ENCODE data around the gene LCK. TPM values are rescaled to one million over a fixed set of nuclear protein-coding genes. Genes with fewer than 3 reads are reported as not detected.

Gene LCK
- total RNA-seq, 1 experiment from 2014 or later, result 37.6 TPM

DNA sequence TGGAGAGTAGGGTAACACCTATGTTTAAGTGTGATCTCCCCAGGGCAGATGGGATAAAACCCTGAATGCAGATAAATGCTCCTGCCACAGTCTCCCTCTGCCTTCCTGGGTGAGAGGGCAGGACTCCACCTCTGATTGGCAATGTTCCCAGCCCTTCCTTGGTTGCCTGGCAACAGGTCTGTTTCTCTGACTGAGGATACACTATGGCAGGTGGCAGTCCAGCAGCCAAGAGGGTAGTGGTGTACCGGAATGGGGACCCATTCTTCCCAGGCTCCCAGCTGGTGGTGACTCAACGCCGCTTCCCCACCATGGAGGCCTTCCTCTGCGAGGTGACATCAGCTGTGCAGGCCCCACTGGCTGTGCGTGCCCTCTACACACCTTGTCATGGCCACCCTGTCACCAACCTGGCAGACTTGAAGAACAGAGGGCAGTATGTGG, 42.2 kb upstream of the LCK start, which contains the start of gene DCDC2B:
Gene DCDC2B (plus strand): TSS at position 199 of the 438 bp plus-strand sequence. CDS start 5 bp downstream, at position 204.
- Mint-ChIP-seq H3K4me1 (peaks cover 8 to 11% of the 10 kb centered on the region in 2 experiments), H3K27me3 (ENCODE audit: low read depth) (peaks cover 12% of the 10 kb centered on the region), H3K27ac (peak within 1 kb of the TSS in 2 of 3 experiments; percentile 44 to 57; a peak in 2 of 7 replicates), H3K36me3 (ENCODE audit: insufficient read depth in 1 of 3, low read depth in 3 of 3) (peaks cover 0 to 14% (median 11%) of the 10 kb centered on the region in 3 experiments; a peak in 5 of 7 replicates), H3K9me3 (no peaks in the 10 kb centered on the region), H3K4me3 (peak within 1 kb of the TSS in 1 of 2 experiments; percentile 32; a peak in 1 of 5 replicates)
- TF ChIP-seq, protein P1, sequence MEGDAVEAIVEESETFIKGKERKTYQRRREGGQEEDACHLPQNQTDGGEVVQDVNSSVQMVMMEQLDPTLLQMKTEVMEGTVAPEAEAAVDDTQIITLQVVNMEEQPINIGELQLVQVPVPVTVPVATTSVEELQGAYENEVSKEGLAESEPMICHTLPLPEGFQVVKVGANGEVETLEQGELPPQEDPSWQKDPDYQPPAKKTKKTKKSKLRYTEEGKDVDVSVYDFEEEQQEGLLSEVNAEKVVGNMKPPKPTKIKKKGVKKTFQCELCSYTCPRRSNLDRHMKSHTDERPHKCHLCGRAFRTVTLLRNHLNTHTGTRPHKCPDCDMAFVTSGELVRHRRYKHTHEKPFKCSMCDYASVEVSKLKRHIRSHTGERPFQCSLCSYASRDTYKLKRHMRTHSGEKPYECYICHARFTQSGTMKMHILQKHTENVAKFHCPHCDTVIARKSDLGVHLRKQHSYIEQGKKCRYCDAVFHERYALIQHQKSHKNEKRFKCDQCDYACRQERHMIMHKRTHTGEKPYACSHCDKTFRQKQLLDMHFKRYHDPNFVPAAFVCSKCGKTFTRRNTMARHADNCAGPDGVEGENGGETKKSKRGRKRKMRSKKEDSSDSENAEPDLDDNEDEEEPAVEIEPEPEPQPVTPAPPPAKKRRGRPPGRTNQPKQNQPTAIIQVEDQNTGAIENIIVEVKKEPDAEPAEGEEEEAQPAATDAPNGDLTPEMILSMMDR (conservative IDR thresholded peaks at IDR 0.05), result no peak
- H3K9me3 ChIP-seq (ENCODE audit: control insufficient read depth, low read depth, low read length), result no peaks in the 10 kb centered on the region
- H3K27ac ChIP-seq (ENCODE audit: insufficient read length, low read depth, low read length), result no peak within 1 kb of the TSS
- no peak within 1 kb of the TSS for H3T11ph ChIP-seq (ENCODE audit: low read length)
- no peaks in the 10 kb centered on the region for H3K79me2 ChIP-seq (ENCODE audit: insufficient read depth, low read length)
- H3K4ac ChIP-seq (ENCODE audit: low read depth, low read length), result no peak within 1 kb of the TSS
- H4K8ac ChIP-seq (replicated peaks; ENCODE audit: insufficient read length, low read depth, low read length), result no peak within 1 kb of the TSS
- no peak within 1 kb of the TSS for H4K91ac ChIP-seq (ENCODE audit: insufficient read length, low read depth, low read length)
- no peak within 1 kb of the TSS for H2BK15ac ChIP-seq (ENCODE audit: low read depth, low read length)
- no CpG with 5 or more reads among the region's 5 CpGs for whole genome bisulfite sequencing (ENCODE audit: extremely low coverage, insufficient read length, low lambda C conversion rate)
- H3K56ac ChIP-seq (ENCODE audit: insufficient read length, low read depth, low read length), result no peak within 1 kb of the TSS
- H2AFZ ChIP-seq (ENCODE audit: low read length), result no peak within 1 kb of the TSS
- no peak within 1 kb of the TSS for H2BK12ac ChIP-seq (ENCODE audit: insufficient read length, low read depth, low read length)
- no peak within 1 kb of the TSS for H2BK5ac ChIP-seq (ENCODE audit: insufficient read length, low read length)
- H4K5ac ChIP-seq (ENCODE audit: insufficient read length, low read depth, low read length), result no peak within 1 kb of the TSS
- no peaks in the 10 kb centered on the region for H4K20me1 ChIP-seq (ENCODE audit: control insufficient read depth, insufficient read depth, insufficient read length)
- H3K4me2 ChIP-seq (ENCODE audit: insufficient read depth, insufficient read length, low read length), result no peak within 1 kb of the TSS
- peaks cover 4% of the 10 kb centered on the region; the same call in 1 of the 2 replicates for H3K4me1 ChIP-seq (ENCODE audit: insufficient read depth, low read length)
- no peak within 1 kb of the TSS for H2BK20ac ChIP-seq (ENCODE audit: low read depth, low read length, poor library complexity, severe bottlenecking)
- no peak within 1 kb of the TSS for H3K18ac ChIP-seq (ENCODE audit: insufficient read length, low read depth, low read length)
- H3K23ac ChIP-seq (ENCODE audit: insufficient read length, low read depth, low read length), result no peak within 1 kb of the TSS
- H2AK5ac ChIP-seq (ENCODE audit: insufficient read length, low read length), result no peak within 1 kb of the TSS
- H3K23me2 ChIP-seq (ENCODE audit: insufficient read length, low read depth, low read length, poor library complexity, severe bottlenecking), result peaks cover 10% of the 10 kb centered on the region
- no peak for DNase-seq
- no peak within 1 kb of the TSS for H3K14ac ChIP-seq (ENCODE audit: insufficient read depth, low read length)
- no peak within 1 kb of the TSS for H2BK120ac ChIP-seq (ENCODE audit: low read depth, low read length, poor library complexity, severe bottlenecking)
- no peaks in the 10 kb centered on the region; the same call in 1 of the 2 replicates for H3K27me3 ChIP-seq (ENCODE audit: insufficient read depth, low read length)
- no peaks in the 10 kb centered on the region for H3K79me1 ChIP-seq (ENCODE audit: insufficient read depth, low read depth, low read length, poor library complexity, severe bottlenecking)
- no peak within 1 kb of the TSS for H3K9ac ChIP-seq (ENCODE audit: extremely low read depth, insufficient read length, low read length)

All from H9 (cell line).